Measurements from ENCODE around the gene FOXP1.

Gene FOXP1

DNA sequence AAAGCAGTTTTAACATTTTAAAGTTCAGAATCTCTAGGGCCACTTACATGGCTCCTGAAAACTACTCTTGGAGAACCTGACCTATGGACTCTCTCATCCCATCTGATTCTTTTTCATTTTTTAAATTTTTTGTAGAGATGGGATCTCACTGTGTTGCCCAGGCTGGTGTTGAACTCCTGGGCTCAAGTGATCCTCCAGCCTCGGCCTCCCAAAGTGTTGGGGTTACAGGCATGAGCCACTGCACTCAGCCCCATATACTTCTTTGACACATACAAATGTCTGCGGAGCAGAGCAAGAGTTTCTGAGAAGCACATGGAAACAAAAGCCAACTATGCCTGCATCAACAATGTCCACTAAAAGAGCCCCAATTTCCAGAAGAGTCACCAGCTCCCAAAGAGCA is 189.8 kb downstream of the FOXP1 start:
- no peak for DNase-seq

DNA sequence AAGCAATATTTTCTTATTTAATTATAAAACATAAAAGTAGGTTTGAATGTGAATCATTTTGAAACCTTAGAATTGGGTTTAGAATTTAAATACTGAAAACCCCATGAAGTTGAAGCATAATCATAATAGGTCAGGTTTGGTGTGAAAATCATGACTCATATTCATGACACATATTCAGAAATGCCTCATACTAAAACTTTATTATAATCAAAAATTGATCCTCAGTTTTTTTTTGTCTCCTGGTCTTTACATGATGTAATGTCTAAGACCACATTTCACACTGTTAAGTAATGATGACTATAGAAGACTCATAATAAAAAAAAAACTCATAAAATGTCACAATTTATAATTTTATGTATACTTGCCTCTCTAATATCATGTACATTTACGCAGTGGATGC is 190.4 kb downstream of the FOXP1 start:
- no peak for DNase-seq

DNA sequence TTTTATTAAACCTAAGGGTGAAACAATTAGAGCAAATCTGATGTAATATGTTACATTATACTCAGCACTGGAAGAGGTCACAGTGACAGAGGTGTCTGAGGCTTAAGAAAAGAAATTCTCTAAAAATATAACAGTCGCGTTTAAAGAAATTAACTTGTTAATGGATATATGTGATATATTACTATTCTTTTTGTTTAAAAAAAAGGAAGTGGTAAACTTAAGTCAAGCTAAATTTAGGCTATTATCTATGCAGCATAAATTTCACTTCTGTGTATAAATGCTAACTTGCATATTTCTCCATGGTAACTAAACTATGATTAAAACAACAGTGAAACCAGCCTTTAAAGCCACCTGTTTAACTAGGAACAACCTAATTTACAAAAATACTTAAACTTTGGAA is 191.3 kb downstream of the FOXP1 start:
- DNase-seq, result no peak

- DNase-seq, result no peak
Measured at GRCh38 chr3:71391361-71391760, 192.2 kb downstream of the FOXP1 start.

DNA sequence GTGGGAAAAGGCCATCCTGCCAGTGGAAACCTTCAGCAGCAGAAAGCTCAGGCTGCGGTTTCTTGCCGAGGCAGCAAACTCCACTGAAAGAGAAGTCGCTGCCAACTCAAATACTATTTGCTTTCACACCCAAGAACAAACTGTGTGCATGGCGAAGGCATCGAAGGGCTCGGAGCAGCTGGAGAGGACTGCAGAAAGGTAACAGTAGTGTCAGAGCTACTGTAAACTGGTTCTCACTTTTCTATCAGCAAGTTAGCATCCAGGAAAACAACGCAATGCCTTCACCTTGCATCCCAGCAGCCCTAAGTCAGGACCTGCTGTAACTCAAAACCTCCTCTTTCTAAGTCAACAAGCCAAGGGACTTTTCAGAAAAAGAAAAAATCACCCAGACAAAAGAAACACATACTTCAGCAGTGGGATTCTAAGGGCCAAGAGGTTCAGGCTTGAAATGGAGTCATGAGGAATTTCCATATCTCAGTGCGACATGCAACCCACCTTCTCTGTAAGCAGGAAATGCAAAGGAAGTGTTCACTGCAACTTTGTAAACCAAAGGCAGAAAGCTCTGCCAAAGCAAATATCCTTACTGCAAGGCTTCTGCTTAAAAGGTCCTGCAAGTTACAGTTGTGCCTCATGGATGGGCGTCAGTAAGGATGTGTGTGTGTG is 193.5 kb downstream of the FOXP1 start:
- peak; percentile 5 to 13 for DNase-seq

GRCh38 chr3:71389191-71389590 is 194.3 kb downstream of the FOXP1 start:
- DNase-seq, result no peak

DNA sequence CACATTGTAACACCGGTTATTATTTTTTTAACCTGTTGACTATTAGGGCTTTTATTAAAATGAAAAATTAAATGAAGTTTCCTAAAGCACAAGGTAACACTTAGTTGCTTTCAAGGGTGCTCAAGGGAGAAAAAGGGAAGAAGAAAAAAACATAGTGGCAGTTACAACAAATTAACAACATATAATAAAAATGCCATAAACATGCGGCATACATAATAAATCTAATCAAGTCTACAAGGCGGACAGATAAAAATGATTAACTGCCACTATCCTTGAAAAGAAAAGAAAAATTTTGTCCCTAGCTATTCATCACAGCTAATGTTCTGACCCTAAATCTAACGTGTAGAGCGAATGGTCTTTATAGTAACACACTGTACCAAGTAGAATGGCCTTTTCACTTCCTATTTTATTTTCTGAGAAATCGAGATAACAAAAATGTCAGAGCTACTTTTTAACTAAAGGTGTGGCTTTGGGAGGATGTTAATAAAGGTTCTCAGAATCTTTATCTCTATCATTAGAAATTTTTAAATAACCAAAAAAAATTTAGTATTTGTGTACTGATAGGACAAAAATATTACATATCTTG is 194.9 kb downstream of the FOXP1 start:
- DNase-seq, result no peak

DNA sequence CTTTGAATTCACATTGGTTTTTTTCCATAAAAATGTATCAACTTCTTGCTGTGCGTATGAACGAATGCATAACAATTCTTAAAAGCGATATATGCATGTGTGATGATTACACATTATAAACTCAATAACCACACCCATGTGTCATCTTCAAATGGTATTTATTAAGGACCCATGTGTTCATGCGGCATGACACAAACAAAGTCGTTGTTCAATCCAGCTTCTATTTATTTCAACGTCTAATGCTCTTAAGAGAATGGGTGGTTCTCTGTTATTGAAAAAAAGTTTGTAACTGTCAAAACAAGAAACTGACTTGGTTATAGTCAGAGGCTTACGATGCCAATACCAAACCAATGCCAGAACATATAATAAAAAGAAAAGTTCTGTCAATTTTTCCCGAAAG is 195.9 kb downstream of the FOXP1 start:
- no peak for DNase-seq

- DNase-seq, result no peak
Measured at GRCh38 chr3:71384837-71385716, 198.5 kb downstream of the FOXP1 start.

DNA sequence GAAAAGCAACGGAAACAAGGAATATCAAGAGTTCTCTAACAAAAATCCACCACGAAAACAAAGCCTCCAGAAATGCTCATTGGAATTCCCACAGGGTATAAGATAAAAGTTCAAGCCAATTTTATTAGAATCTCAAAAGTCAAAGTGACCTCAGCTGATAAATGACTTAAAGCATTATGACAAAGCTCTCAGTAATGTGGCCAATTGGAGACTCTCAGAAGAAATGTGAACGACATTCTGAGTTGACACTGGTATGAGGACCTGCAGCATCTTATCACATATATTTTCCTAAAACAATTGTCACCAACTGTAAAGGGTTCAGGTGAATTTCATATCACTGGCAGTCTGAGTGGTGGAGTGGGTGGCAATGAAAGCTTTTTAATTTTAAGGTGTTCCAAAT is 199.1 kb downstream of the FOXP1 start:
- no peak for DNase-seq

GRCh38 chr3:71380096-71380495 is 203.4 kb downstream of the FOXP1 start:
- no peak for DNase-seq

DNA sequence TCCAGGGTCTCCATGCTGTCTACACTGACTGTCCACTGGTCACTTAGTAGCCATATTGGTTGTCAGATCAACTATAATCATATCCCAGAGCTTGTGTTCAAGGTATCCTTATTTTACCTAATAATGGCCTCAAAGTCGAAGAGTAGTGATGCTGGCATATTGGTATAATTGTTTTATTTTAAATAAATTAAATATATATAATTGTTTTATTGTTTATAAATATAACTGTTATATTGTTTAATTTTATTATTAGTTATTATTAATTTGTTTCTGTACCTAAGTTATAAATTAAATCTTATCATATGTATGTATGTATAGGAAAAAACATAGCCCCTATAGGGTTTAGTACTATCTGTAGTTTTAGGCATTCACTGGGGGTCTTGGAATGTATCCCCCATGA is 205.0 kb downstream of the FOXP1 start:
- DNase-seq, result no peak

- no peak for DNase-seq
Measured at GRCh38 chr3:71376911-71377310, 206.6 kb downstream of the FOXP1 start.

DNA sequence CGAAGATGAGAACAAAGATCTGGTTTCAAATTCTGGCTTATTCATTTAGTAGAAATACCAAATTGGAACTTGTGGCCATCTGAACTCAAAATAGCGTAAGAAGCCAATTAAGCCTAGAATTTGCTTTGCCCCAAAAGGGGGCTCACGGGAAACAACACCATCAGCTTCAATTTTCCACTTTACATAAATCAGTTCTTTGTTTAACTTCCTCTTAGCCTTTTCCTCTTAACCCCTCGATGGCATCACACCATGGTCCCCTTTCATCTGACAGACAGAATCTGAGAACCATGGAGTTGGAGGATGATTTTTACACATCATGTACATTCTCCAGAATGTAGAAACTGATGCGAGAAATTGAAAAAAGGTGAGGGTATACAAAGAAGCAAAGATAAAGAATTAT is 207.0 kb downstream of the FOXP1 start:
- DNase-seq, result no peak

GRCh38 chr3:71374582-71374981 is 208.9 kb downstream of the FOXP1 start:
- no peak for DNase-seq

DNA sequence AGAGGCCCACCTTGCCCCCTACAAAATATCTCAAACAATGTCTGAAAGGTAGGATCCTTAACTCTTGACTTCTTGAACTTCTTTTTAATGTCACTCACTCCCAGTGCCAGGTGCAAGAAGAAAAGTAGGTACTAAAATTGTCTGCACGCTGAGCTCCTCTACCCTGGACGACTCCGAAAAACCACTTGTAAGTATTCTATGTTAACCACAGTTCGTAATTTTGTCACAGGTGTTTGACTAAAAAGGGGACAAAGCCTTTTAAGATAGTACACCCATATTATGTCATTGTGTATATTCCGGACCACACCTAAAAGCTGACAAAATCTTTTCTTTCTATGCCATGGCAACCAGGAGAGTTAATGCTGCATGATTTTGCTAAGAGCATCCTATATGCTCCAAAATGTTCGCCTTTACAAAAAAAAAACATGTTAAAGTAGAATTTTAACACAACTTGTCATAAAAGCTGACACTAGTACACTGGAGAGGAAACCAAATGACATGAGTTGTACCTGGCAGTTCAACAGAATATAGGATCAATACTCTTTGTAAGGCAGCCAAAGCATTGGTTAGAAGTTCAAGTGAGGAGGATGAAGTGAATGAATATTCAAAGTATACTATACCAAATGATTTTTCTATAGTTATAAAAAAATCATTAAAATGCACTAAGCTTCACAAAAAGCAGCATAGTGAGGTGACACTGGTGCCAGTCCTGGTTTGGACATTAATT is 210.5 kb downstream of the FOXP1 start:
- no peak for DNase-seq

DNA sequence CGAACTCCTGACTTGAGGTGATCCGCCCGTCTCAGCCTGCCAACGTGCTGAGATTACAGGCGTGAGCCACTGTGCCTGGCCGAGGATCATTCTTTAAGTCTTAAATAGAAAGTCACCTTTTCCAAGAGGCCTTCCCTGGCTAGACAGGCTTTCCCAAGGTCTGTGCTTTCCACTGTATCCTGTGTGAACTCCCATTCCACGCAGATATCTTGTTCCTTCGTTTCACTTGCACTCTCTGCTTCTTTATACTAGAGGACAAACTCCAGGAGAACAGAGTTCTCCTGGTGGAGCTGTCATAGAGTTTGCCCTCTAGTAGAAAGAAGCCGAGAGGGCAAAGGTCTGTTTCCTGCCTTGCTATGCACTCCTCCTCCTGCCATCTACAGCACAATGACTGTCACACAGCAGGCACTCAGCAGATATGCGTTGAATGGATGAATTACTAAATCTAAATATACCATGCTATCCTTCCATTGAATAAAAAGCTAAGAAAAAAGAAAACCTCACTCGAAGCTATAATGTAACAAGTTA is 211.2 kb downstream of the FOXP1 start:
- DNase-seq, result no peak

DNA sequence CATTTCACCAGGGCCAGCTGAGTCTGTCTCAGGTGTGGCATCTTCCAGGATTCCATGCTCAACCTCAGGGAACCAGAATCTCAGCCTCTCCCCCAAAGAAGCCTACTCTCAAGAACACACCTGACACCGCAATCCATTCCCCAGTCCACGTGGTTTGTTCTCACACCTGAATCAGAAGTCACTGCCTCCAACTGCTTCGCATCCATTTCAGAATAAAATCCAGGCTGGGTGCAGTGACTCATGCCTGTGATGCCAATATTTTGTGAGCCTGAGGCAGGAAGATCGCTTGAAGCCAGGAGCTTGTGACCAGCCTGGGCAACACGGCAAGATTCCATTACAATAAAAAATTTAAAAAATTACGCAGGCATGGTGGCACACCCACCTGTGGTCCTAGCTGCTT is 212.2 kb downstream of the FOXP1 start:
- no peak for DNase-seq

GRCh38 chr3:71370467-71370866 is 213.1 kb downstream of the FOXP1 start:
- DNase-seq, result no peak

GRCh38 chr3:71369701-71370391 is 213.7 kb downstream of the FOXP1 start:
- no peak for DNase-seq

DNA sequence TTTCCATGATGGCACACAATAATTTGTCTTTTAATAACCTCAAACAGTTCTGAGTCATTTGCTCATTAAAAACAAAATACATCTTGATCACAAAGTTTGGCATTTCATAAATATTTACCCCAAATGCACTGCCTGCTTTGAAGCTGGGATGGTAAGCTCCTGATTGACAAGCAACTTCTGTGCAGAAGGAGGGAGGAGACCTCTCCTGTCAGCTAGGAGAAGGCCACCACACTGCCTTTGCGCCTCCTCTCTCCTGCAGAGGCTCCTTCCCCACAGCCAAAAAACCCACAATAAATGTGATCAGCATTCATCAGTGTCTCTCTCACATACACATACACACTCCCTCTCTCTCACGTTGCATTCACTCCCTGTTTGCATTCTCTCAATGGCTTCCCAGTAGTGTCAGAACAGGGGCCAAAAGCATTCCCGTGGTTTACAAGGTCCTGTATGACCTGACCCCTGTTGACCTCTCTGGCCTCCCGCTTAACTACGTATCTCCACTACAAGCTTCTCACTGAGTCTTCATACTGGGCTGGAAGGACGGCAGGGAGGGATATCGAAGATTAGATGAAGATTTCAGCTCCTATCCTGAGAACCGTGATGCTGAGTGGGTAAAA is 216.4 kb downstream of the FOXP1 start:
- DNase-seq, result no peak

DNA sequence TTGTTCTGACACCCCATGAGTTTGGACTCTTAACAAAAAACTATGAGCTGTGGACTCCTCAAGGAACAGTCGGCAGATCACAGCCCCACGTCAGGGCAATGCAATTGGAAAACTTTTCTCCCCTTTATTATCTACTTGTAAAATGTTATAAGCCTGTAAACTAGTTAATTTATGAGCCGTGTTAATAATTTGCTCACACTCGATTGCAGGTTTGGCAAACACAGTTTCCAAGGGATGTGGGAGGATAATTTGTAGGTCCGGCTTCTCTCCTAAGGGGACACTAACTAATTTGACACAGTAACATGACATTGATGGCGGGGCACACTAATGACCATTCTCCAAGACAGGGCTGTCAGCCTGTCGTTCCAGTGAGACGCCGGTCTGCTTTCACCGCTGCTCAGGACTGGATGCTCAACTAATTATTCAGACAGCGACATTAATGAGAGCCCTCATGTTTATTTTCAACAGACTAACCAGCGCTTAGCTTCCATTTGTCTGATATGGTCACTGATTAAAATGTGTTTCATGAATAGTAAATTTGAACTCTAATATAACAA is 222.1 kb downstream of the FOXP1 start:
- DNase-seq, result no peak
